Activated naive CD4-positive, alpha-beta T cell treated with anti-CD3 and anti-CD28 coated beads, Interleukin-2, amount 50 U/mL, for 16 hours (primary cell): ENCODE measurements around the gene DLL1.
"Not testable (repeated sequence)": the region's sequence is repeated elsewhere in the genome, so short reads cannot be mapped to it uniquely, and the experiment has no call there.

Source experiments
- DNase-seq: peaks from one replicate; pipeline ENCODE4 v3.0.0-alpha.2; 2020

Gene DLL1

GRCh38 chr6:170290296-170291128 lies at the start of gene DLL1:
Gene DLL1, minus strand, starts transcription at chr6:170291078. Its CDS starts 939 bp downstream, at chr6:170290139.
- peak; percentile 48 for DNase-seq

GRCh38 chr6:170335199-170335598 lies 44.3 kb upstream of the DLL1 start:
- DNase-seq = not testable (repeated sequence)

- no peak for DNase-seq
Observed at GRCh38 chr6:170329321-170329720, 38.4 kb upstream of the DLL1 start.

GRCh38 chr6:170317718-170318117 lies 26.8 kb upstream of the DLL1 start:
- no peak for DNase-seq

- no peak for DNase-seq
Observed at GRCh38 chr6:170317076-170317475, 26.2 kb upstream of the DLL1 start.

- no peak for DNase-seq
Observed at GRCh38 chr6:170316071-170316470, 25.2 kb upstream of the DLL1 start.

- no peak for DNase-seq
Observed at GRCh38 chr6:170314983-170315382, 24.1 kb upstream of the DLL1 start.

- DNase-seq = no peak
Observed at GRCh38 chr6:170313716-170314295, 22.9 kb upstream of the DLL1 start.

GRCh38 chr6:170312876-170313275 lies 22.0 kb upstream of the DLL1 start:
- no peak for DNase-seq

- DNase-seq = no peak
Observed at GRCh38 chr6:170311696-170312095, 20.8 kb upstream of the DLL1 start.

- no peak for DNase-seq
Observed at GRCh38 chr6:170308761-170309160, 17.9 kb upstream of the DLL1 start.

GRCh38 chr6:170307080-170307545 lies 16.2 kb upstream of the DLL1 start:
- DNase-seq = no peak

GRCh38 chr6:170306324-170307079 lies 15.6 kb upstream of the DLL1 start, which contains the start of gene FAM120B:
Gene FAM120B, plus strand, starts transcription at chr6:170306758. Its CDS starts 10,633 bp downstream, at chr6:170317391.
- DNase-seq = peak; percentile 96

GRCh38 chr6:170305805-170306323 lies 15.0 kb upstream of the DLL1 start:
- DNase-seq = no peak

- no peak for DNase-seq
Observed at GRCh38 chr6:170301184-170301583, 10.3 kb upstream of the DLL1 start.

- DNase-seq = no peak
Observed at GRCh38 chr6:170298688-170299087, 7.8 kb upstream of the DLL1 start.

GRCh38 chr6:170297576-170298330 lies 6.9 kb upstream of the DLL1 start:
- no peak for DNase-seq

- no peak for DNase-seq
Observed at GRCh38 chr6:170296746-170297575, 6.1 kb upstream of the DLL1 start.

GRCh38 chr6:170296423-170296745 lies 5.5 kb upstream of the DLL1 start:
- DNase-seq = no peak

- peak; percentile 65 for DNase-seq
Observed at GRCh38 chr6:170295510-170296422, 4.9 kb upstream of the DLL1 start.
